Measurements from ENCODE around the gene ENTPD3.

DNA sequence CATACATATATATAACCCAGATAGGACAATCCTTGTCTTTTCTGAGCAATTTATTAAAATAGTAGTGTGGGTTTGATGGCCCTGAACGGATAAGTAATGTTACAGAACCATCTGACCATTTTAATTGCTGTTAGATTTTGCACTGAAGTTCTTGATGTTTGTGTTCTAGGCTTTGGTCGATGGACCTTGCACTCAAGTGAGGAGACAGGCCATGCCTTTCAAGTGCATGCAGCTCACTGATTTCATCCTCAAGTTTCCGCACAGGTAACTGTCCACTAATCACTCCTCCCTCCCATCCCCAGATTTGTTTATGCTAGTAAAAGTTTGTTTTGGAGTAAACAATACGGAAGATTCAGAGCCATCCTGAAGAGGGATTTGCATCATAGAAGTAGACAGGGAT, 71.5 kb downstream of the ENTPD3 start:
- TF ChIP-seq, protein P1, sequence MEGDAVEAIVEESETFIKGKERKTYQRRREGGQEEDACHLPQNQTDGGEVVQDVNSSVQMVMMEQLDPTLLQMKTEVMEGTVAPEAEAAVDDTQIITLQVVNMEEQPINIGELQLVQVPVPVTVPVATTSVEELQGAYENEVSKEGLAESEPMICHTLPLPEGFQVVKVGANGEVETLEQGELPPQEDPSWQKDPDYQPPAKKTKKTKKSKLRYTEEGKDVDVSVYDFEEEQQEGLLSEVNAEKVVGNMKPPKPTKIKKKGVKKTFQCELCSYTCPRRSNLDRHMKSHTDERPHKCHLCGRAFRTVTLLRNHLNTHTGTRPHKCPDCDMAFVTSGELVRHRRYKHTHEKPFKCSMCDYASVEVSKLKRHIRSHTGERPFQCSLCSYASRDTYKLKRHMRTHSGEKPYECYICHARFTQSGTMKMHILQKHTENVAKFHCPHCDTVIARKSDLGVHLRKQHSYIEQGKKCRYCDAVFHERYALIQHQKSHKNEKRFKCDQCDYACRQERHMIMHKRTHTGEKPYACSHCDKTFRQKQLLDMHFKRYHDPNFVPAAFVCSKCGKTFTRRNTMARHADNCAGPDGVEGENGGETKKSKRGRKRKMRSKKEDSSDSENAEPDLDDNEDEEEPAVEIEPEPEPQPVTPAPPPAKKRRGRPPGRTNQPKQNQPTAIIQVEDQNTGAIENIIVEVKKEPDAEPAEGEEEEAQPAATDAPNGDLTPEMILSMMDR (conservative IDR thresholded peaks at IDR 0.05 in 1 of 2, IDR thresholded peaks at IDR 0.05 in 1 of 2; ENCODE audit: extremely low read depth in 1 of 2, insufficient read depth in 1 of 2, low read depth in 1 of 2, low read length in 2 of 2), result no peak
- no peak for TF ChIP-seq EZH2 (IDR thresholded peaks at IDR 0.05; ENCODE audit: borderline replicate concordance, low read length)
